Daoy (cell line): ENCODE measurements around the gene PC. TPM values are rescaled to one million over a fixed set of nuclear protein-coding genes. Genes with fewer than 3 reads are reported as not detected.
A peak's percentile ranks its signal among the peaks of the same experiment; 100 is the strongest.

Experiments
- DNase-seq: peaks from one replicate; pipeline ENCODE4 v3.0.0-alpha.2; 2015; ENCODE audit warnings: low read depth
- total RNA-seq: library from RNA; depleted of rRNA; stranded (reverse); fragments of >200 nt; shearing (Covaris generic); gene quantifications from 2 replicates; pipeline ENCODE4 v1.2.3, GENCODE V29; 2014

Gene PC
- total RNA-seq, 1 experiment from 2014 or later = 15.2 TPM

DNA sequence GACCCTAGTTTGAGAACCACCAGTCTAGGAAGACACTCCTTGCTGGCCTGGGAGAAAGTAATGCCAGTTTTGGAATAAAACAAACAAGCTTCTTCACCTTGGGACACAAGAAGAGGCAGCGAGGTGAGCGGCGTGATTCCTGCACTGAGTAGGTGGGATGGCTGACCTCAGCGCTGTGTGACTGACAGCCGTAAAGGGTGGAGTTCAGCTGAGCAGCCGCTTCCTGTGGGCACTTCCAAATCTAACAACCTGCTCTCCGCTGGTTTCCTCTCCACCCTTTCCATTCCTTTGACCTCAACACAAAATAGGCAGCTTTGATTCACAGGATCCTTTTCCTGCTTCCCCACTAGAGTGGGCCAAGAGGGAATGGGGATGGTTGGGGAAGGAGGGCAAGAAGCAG lies 45.8 kb downstream of the PC start:
- DNase-seq = no peak

GRCh38 chr11:66910669-66911068 lies 47.5 kb downstream of the PC start:
- no peak for DNase-seq

GRCh38 chr11:66910016-66910415 lies 48.2 kb downstream of the PC start:
- no peak for DNase-seq

DNA sequence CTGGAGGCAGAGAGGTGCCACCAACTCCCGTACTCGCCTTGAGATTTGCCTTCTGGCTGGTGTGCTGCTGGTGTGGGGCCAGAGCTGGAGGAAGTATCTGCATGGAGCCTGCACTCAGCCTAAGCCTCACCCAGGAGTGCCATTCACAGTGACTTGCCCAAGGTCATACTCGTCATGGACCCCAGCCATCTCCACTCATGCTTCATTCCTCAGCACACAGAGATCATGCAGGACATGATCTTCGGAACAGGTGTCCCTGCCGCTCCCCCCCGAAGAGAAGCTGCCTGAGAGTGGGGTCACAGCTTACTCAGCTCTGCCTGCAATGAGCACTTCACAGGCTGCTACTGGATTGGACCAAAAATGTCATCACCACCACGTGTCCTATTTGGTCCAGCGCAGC lies 49.0 kb downstream of the PC start:
- no peak for DNase-seq

- no peak for DNase-seq
Observed at GRCh38 chr11:66907751-66908630, 50.2 kb downstream of the PC start.

- DNase-seq = peak; percentile 50
Observed at GRCh38 chr11:66906061-66906733, 52.0 kb downstream of the PC start.

- DNase-seq = no peak
Observed at GRCh38 chr11:66905631-66906030, 52.6 kb downstream of the PC start.

GRCh38 chr11:66904981-66905521 lies 53.1 kb downstream of the PC start:
- DNase-seq = no peak

- DNase-seq = no peak
Observed at GRCh38 chr11:66904561-66904960, 53.6 kb downstream of the PC start.

- DNase-seq = peak; percentile 67
Observed at GRCh38 chr11:66904055-66904454, 54.1 kb downstream of the PC start.

DNA sequence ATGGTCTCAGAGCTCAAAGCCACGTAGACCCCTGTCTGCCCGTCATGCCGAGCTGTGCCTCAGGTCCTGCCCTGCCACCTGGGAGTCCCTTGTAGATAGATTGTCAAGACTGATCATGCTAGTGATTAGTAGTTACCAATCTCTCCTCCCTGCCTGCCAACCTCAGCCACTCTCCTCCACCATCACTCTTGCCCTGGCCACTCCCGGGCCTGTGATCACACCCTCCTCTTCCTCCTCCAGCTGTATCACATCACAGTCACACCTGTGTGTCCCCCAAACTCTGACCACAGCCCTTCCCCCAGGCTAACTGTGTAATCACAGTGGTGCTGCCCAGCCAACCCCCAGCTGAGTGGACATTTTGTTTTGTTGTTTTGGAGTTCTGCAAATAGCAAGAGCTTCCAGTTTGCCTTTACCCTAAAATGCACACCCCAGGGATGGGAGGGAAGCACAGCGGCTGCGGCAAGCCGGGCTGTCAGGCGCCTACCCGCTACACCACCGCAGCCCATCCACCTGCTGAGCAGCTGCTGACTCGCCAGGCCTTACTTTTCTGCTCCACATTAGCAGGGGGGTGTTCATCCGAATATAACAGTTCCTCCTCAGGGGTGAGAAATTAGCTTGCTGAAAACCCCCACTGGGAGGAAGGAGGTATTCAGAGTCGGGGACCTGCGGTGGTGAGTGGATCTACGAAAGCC lies 55.6 kb downstream of the PC start:
- DNase-seq = no peak

GRCh38 chr11:66901964-66902390 lies 56.2 kb downstream of the PC start:
- no peak for DNase-seq

DNA sequence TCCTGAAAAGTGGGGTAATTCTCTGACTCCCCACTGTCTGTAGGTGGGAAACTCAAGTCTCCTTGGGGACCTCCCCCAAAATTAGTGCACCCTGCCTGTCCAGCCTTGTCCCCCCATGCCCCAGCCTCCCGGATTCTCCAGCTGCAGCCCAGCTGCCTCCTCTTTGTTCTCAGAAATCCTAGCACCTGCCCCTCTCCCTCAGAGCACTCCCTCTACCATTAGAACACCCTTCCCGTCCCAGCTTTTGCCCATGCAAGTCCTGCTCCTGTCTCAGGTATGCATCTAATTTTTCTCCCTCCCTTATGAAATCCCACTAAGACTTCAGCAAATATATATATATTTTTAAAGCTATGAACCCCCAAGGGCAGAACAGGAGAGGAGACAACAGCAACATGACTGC lies 64.0 kb downstream of the PC start:
- DNase-seq = no peak

- DNase-seq = no peak
Observed at GRCh38 chr11:66892911-66893310, 65.3 kb downstream of the PC start.

- peak; percentile 91 for DNase-seq
Observed at GRCh38 chr11:66891851-66892660, 66.1 kb downstream of the PC start.

GRCh38 chr11:66889960-66890359 lies 68.2 kb downstream of the PC start:
- no peak for DNase-seq

- no peak for DNase-seq
Observed at GRCh38 chr11:66888282-66888681, 69.9 kb downstream of the PC start.

- no peak for DNase-seq
Observed at GRCh38 chr11:66887526-66887925, 70.7 kb downstream of the PC start.

- DNase-seq = peak; percentile 71
Observed at GRCh38 chr11:66886671-66887221, 71.4 kb downstream of the PC start.

- no peak for DNase-seq
Observed at GRCh38 chr11:66885950-66886440, 72.2 kb downstream of the PC start.

DNA sequence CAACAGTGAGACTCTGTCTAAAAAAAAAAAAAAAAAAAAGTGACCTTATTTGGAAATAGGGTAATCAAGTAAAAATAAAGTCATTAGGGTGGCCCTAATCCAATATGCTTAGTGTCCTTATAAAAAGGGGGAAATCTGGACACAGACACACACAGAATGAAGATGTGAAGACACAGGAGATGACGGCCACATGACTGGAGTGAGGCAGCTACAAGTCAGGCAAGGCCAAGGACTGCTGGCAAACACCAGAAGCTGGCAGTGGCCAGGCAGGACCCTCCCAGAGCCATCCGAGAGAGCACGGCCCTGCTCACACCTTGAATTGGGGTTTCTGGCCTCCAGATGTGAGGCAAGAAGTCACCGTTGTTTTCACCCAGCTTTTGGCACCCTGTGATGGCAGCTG lies 72.7 kb downstream of the PC start:
- DNase-seq = no peak
